OCI-LY3 (cell line): Measurements from ENCODE around the gene PFAS.

Experiments
- H2AFZ ChIP-seq: fragments of 200-600, 300-600 bp; shearing (Covaris generic); 2 replicates; pipeline ENCODE4 v1.6.0; 2014; ENCODE audit warnings: antibody characterized with exemption, low read depth, low read length
- H3K27ac ChIP-seq: fragments of 200-600, 300-600 bp; sonication (generic); 2 replicates; pipeline ENCODE4 v1.5.1; 2014; ENCODE audit warnings: mild to moderate bottlenecking, low read length, moderate library complexity, mixed read lengths
- H3K27me3 ChIP-seq: fragments of 200-600, 300-600 bp; sonication (generic); 2 replicates; pipeline ENCODE4 v1.6.1; 2014; ENCODE audit warnings: low read depth, low read length, mixed read lengths
- H3K36me3 ChIP-seq: fragments of 200-600, 300-600 bp; sonication (generic); replicated peaks from 2 replicates; pipeline ENCODE3; 2014; ENCODE audit warnings: low read depth, low read length, mixed read lengths
- H3K4me1 ChIP-seq: fragments of 300-600, 200-600 bp; sonication (generic); 2 replicates; pipeline ENCODE4 v1.6.1; 2014; ENCODE audit warnings: low read length, mixed read lengths
- H3K4me2 ChIP-seq: fragments of 200-600, 300-600 bp; sonication (generic); 2 replicates; pipeline ENCODE4 v1.6.1; 2014; ENCODE audit warnings: low read length, mixed read lengths
- H3K4me3 ChIP-seq: fragments of 300-600, 200-600 bp; sonication (generic); 2 replicates; pipeline ENCODE4 v1.5.1; 2014; ENCODE audit warnings: antibody characterized with exemption, mild to moderate bottlenecking, low read length, moderate library complexity
- H3K79me2 ChIP-seq: fragments of 300-600, 200-600 bp; shearing (Covaris generic); 2 replicates; pipeline ENCODE4 v1.6.1; 2014; ENCODE audit warnings: mild to moderate bottlenecking, low read length, mixed read lengths
- H3K9ac ChIP-seq: fragments of 300-600, 200-600 bp; shearing (Covaris generic); 2 replicates; pipeline ENCODE4 v1.6.0; 2014; ENCODE audit warnings: mild to moderate bottlenecking, low read length, moderate library complexity
- H3K9me3 ChIP-seq: fragments of 200-600, 300-600 bp; shearing (Covaris generic); 2 replicates; pipeline ENCODE4 v1.6.1; 2014; ENCODE audit warnings: low read length, mixed read lengths; ENCODE audit not compliant: insufficient read depth
- H4K20me1 ChIP-seq: fragments of 200-600, 300-600 bp; sonication (generic); 2 replicates; pipeline ENCODE4 v1.6.1; 2016; ENCODE audit warnings: low read length, mixed read lengths; ENCODE audit not compliant: insufficient read depth
- EZH2phosphoT487 ChIP-seq: fragments of 200-600 bp; shearing (Covaris generic); IDR thresholded peaks from 2 replicates; pipeline ENCODE4 v1.6.1; 2018; ENCODE audit warnings: antibody characterized with exemption, mixed run types, low read depth
- TF ChIP-seq, protein P1 (sequence below): fragments of 200-600, 300-600 bp; sonication (generic); IDR thresholded peaks from 2 replicates; pipeline ENCODE4 v1.5.1; 2014; ENCODE audit warnings: antibody characterized with exemption, low read length, low read depth

Gene PFAS

DNA sequence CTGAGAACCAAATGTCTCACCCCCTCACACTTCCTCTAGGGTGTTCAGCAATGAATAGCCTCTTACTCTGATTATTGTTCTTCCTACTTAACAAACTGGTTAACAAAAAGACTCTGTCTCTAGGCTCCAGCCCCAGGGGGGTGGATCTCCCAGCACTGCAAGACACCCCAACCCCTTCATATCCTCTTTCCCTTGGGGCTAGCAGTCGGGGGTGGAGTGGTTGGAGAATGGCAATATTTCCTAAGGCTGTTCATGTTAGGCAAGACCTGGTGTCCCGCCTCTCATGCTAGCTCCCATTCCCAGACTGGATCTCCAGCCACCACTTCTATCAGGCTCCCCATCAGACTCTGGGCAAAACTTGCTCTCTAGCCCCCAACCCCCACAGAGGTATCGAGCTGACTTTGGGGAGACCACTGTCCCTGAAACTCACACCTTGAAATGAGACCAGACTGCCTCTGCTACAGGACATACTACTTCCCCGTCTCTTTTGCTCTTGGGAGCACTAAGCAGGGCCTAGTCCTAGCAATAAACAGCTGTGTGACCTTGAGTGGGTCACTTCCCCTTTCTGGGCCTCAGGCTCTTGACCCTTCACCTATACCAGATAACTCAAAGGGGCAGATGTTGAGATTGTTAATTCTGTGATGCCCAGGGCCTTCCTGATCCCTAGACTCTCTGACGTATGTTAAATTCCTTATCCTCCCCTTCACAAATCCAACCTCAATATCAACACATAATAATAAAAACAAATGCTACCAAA lies 43.7 kb downstream of the PFAS start:
- H3K4me2 ChIP-seq: no peak overlapping the region
- no peak overlapping the region for H3K4me3 ChIP-seq
- no peak overlapping the region for H2AFZ ChIP-seq
- H3K36me3 ChIP-seq: no peaks in the 10 kb centered on the region
- no peaks in the 10 kb centered on the region for H4K20me1 ChIP-seq
- TF ChIP-seq, protein P1, sequence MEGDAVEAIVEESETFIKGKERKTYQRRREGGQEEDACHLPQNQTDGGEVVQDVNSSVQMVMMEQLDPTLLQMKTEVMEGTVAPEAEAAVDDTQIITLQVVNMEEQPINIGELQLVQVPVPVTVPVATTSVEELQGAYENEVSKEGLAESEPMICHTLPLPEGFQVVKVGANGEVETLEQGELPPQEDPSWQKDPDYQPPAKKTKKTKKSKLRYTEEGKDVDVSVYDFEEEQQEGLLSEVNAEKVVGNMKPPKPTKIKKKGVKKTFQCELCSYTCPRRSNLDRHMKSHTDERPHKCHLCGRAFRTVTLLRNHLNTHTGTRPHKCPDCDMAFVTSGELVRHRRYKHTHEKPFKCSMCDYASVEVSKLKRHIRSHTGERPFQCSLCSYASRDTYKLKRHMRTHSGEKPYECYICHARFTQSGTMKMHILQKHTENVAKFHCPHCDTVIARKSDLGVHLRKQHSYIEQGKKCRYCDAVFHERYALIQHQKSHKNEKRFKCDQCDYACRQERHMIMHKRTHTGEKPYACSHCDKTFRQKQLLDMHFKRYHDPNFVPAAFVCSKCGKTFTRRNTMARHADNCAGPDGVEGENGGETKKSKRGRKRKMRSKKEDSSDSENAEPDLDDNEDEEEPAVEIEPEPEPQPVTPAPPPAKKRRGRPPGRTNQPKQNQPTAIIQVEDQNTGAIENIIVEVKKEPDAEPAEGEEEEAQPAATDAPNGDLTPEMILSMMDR: no peak
- TF ChIP-seq EZH2phosphoT487: no peak
- peaks cover 13% of the 10 kb centered on the region for H3K4me1 ChIP-seq
- no peaks in the 10 kb centered on the region for H3K9me3 ChIP-seq
- H3K9ac ChIP-seq: no peak overlapping the region
- H3K27me3 ChIP-seq: no peaks in the 10 kb centered on the region
- H3K27ac ChIP-seq: no peak overlapping the region
- H3K79me2 ChIP-seq: peaks cover 8% of the 10 kb centered on the region; the same call in 1 of the 2 replicates

DNA sequence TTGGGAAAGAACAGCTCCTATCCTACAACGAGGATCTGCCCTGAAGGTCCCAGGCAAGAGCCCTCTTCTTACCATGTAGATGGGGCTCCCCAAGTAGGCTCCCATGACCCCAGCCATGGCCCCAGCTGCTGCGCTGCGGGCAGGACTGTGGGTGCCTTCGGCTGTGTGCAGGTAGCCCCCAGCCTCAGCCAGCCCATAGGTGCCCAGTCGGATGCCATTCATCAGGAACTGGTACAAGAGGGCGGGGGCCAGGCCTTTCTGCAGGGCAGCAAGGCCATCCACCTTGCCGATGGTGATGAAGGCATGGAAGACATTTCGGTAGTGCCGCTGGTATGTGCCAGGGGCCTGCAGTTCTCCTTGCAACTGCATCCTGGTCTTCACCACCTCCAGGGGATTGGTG lies 45.3 kb downstream of the PFAS start:
- no peaks in the 10 kb centered on the region for H3K27me3 ChIP-seq
- H3K4me2 ChIP-seq: peak overlapping the region; percentile 75
- no peak overlapping the region for H3K27ac ChIP-seq
- peaks cover 9% of the 10 kb centered on the region for H3K4me1 ChIP-seq
- H2AFZ ChIP-seq: no peak overlapping the region
- H3K9ac ChIP-seq: no peak overlapping the region
- peaks cover 4% of the 10 kb centered on the region; the same call in 1 of the 2 replicates for H3K79me2 ChIP-seq
- TF ChIP-seq, protein P1: no peak
- TF ChIP-seq EZH2phosphoT487: no peak
- no peaks in the 10 kb centered on the region for H3K9me3 ChIP-seq
- H4K20me1 ChIP-seq: no peaks in the 10 kb centered on the region
- peak overlapping the region; percentile 76; the same call in 1 of the 2 replicates for H3K4me3 ChIP-seq
- no peaks in the 10 kb centered on the region for H3K36me3 ChIP-seq

DNA sequence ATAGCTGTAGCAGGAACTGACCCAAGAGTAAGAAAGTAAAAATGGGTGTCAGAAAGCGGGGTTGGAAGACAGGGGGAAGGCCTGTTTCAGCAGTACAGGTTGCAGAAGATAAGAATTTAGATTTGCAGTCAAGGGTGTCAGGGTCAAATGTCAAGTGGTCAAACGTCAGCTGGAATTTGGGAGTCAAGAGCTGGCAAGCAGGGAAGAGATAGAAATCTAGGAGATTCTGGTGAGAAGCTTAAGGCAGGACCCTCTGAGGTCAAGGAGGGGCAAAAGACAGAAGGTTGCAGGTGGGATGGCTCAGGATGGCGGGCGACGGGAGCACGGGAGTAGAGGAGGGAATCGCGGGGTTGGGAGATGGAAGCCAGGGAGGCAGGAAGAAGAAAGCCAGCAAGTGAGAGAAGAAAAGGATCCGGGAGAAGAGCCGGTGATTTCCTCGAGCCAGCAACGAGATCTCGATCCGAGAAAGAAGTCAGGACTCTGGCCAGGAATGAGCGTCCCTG lies 45.8 kb downstream of the PFAS start:
- Histone ChIP-seq H3K36me3 (no peaks in the 10 kb centered on the region), H4K20me1 (no peaks in the 10 kb centered on the region), H3K79me2 (no peaks in the 10 kb centered on the region), H3K4me1 (peaks cover 5% of the 10 kb centered on the region), H3K9me3 (no peaks in the 10 kb centered on the region), H3K27ac (no peak overlapping the region), H3K4me3 (peak overlapping the region; percentile 76), H3K4me2 (peak overlapping the region; percentile 75), H3K9ac (peak overlapping the region; percentile 58), H2AFZ (peak overlapping the region; percentile 83), H3K27me3 (no peaks in the 10 kb centered on the region)
- TF ChIP-seq, protein P1: no peak
- no peak for TF ChIP-seq EZH2phosphoT487

DNA sequence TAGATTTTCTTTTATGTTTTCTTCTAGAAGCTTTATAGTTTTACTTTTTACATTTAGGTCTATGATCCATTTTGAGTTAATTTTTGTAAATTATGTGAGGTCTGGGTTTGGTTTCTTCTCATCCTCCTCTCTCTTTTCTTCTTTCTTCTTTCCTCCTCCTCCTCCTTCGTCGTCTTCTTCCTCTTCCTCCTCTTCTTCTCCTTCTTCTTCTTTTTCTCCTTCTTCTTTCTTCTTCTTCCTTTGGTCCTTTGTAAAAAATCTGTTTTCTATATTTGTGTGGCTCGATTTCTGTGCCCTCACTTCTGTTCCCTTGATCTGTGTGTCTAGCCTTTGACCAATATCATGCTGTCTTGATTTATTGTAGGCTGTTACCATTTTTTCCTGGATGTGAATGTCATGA lies 51.1 kb downstream of the PFAS start:
- Histone ChIP-seq H3K4me2 (peak overlapping the region; percentile 37), H3K79me2 (no peaks in the 10 kb centered on the region), H2AFZ (0 out of 2 replicates have a peak overlapping the region, but pooled peaks have one; percentile 73), H3K36me3 (no peaks in the 10 kb centered on the region), H3K9me3 (no peaks in the 10 kb centered on the region), H3K9ac (0 out of 2 replicates have a peak overlapping the region, but pooled peaks have one; percentile 4), H3K27me3 (no peaks in the 10 kb centered on the region), H3K4me3 (peak overlapping the region; percentile 25; the same call in 1 of the 2 replicates), H3K4me1 (no peaks in the 10 kb centered on the region), H3K27ac (no peak overlapping the region), H4K20me1 (no peaks in the 10 kb centered on the region)
- no peak for TF ChIP-seq EZH2phosphoT487
- TF ChIP-seq, protein P1: no peak
